Measurements from ENCODE around the gene TPD52L1. TPM values are rescaled to one million over a fixed set of nuclear protein-coding genes. Genes with fewer than 3 reads are reported as not detected.

Gene TPD52L1
- total and polyA plus RNA-seq, 10 donors, result 0.80 to 9.1 (median 3.9) TPM

GRCh38 chr6:125294925-125295324 is 141.4 kb downstream of the TPD52L1 start:
- 66 to 82% (median 77%) methylated on average over 3 of the region's 3 CpGs for WGBS, 5 donors
- Histone ChIP-seq H3K4me1 (peaks cover 2 to 52% (median 12%) of the 10 kb centered on the region in 6 donors), H3K27me3 (replicated peaks in 1 of 7) (no peaks in the 10 kb centered on the region), H3K27ac (no peak overlapping the region), H3K9me3 (no peaks in the 10 kb centered on the region), H3K36me3 (peaks cover 0 to 97% (median 42%) of the 10 kb centered on the region in 6 donors), H3K4me3 (no peak overlapping the region)
- intact Hi-C loops (cut with DNase I; ENCODE audit: low total_unique reads), result no loop called here
- no peak for DNase-seq
- no peak for TF ChIP-seq POLR2A (IDR thresholded peaks at IDR 0.05)
- TF ChIP-seq CTCF (IDR thresholded peaks at IDR 0.05 in 8 of 11, conservative IDR thresholded peaks at IDR 0.05 in 3 of 11), result no peak
- no peak for TF ChIP-seq POLR2AphosphoS5 (IDR thresholded peaks at IDR 0.05)

- intact Hi-C loops (cut with DNase I; ENCODE audit: low total_unique reads), result no loop called here
- H3K27me3 ChIP-seq (replicated peaks in 1 of 7), result no peaks in the 10 kb centered on the region
- no peak overlapping the region for H3K27ac ChIP-seq
- H3K4me3 ChIP-seq, result no peak overlapping the region
- DNase-seq, result no peak
- 81 to 100% (median 92%) methylated on average over 1 of the region's 1 CpG for WGBS, 5 donors
- peaks cover 0 to 82% (median 32%) of the 10 kb centered on the region in 6 donors for H3K36me3 ChIP-seq
- TF ChIP-seq CTCF (IDR thresholded peaks at IDR 0.05 in 8 of 11, conservative IDR thresholded peaks at IDR 0.05 in 3 of 11), result no peak
- no peak for TF ChIP-seq POLR2AphosphoS5 (IDR thresholded peaks at IDR 0.05)
- no peak for TF ChIP-seq POLR2A (IDR thresholded peaks at IDR 0.05)
- peaks cover 10 to 67% (median 24%) of the 10 kb centered on the region in 6 donors for H3K4me1 ChIP-seq
- no peaks in the 10 kb centered on the region for H3K9me3 ChIP-seq
Measured at GRCh38 chr6:125296471-125296870, 142.9 kb downstream of the TPD52L1 start.

- DNase-seq, result no peak
- H3K4me3 ChIP-seq, result no peak overlapping the region
- H3K36me3 ChIP-seq, result peaks cover 0 to 54% (median 17%) of the 10 kb centered on the region in 6 donors
- no peaks in the 10 kb centered on the region for H3K9me3 ChIP-seq
- H3K27me3 ChIP-seq (replicated peaks in 1 of 7), result no peaks in the 10 kb centered on the region
- 69 to 94% (median 77%) methylated on average over 3 of the region's 3 CpGs for WGBS, 5 donors
- H3K4me1 ChIP-seq, result peaks cover 10 to 86% (median 26%) of the 10 kb centered on the region in 6 donors
- no peak for TF ChIP-seq POLR2A (IDR thresholded peaks at IDR 0.05)
- TF ChIP-seq POLR2AphosphoS5 (IDR thresholded peaks at IDR 0.05), result no peak
- no peak for TF ChIP-seq CTCF (IDR thresholded peaks at IDR 0.05 in 8 of 11, conservative IDR thresholded peaks at IDR 0.05 in 3 of 11)
- intact Hi-C loops (cut with DNase I; ENCODE audit: low total_unique reads), result no loop called here
- peak overlapping the region in 2 of 8 donors; percentile 4 to 26 for H3K27ac ChIP-seq
Measured at GRCh38 chr6:125299257-125299656, 145.7 kb downstream of the TPD52L1 start.

GRCh38 chr6:125300992-125301434 is 147.4 kb downstream of the TPD52L1 start:
- Histone ChIP-seq H3K4me1 (peaks cover 10 to 71% (median 25%) of the 10 kb centered on the region in 6 donors), H3K36me3 (peaks cover 0 to 40% (median 15%) of the 10 kb centered on the region in 6 donors), H3K27ac (peak overlapping the region; percentile 85 to 94 (median 90)), H3K4me3 (peak overlapping the region; percentile 59 to 84 (median 62)), H3K27me3 (replicated peaks in 1 of 7) (no peaks in the 10 kb centered on the region), H3K9me3 (peaks cover 0 to 7% (median 0%) of the 10 kb centered on the region in 8 donors)
- 5 to 13% (median 6%) methylated on average over 11 of the region's 11 CpGs for WGBS, 5 donors
- intact Hi-C loops (cut with DNase I; ENCODE audit: low total_unique reads), result loop anchor here (10.0 kb wide), 1 partner anchor 674 kb away; no protein-coding TSS in a partner anchor
- TF ChIP-seq CTCF (IDR thresholded peaks at IDR 0.05 in 8 of 11, conservative IDR thresholded peaks at IDR 0.05 in 3 of 11) (no peak), POLR2AphosphoS5 (IDR thresholded peaks at IDR 0.05) (no peak), POLR2A (IDR thresholded peaks at IDR 0.05) (no peak)
- DNase-seq, result no peak
